Hepatocyte (in vitro differentiated cells): Measurements from ENCODE around the gene RIPK1. TPM values are rescaled to one million over a fixed set of nuclear protein-coding genes. Genes with fewer than 3 reads are reported as not detected.
"Not testable (repeated sequence)": the region's sequence is repeated elsewhere in the genome, so short reads cannot be mapped to it uniquely, and the experiment has no call there.

Experiments
- DNase-seq: peaks from one replicate; pipeline ENCODE4 v3.0.0-alpha.2; 2016; ENCODE audit warnings: low spot score
- H2AFZ ChIP-seq: fragments of 200-600 bp; sonication (generic); 2 replicates; pipeline ENCODE4 v1.6.0; 2016; ENCODE audit warnings: antibody characterized with exemption, mild to moderate bottlenecking
- H3K27ac ChIP-seq: fragments of 200-600 bp; sonication (generic); 2 replicates; pipeline ENCODE4 v1.5.1; 2016; ENCODE audit warnings: mild to moderate bottlenecking
- H3K27me3 ChIP-seq: fragments of 200-600 bp; sonication (generic); 2 replicates; pipeline ENCODE4 v1.6.1; 2016
- H3K36me3 ChIP-seq: fragments of 200-600 bp; sonication (generic); replicated peaks from 2 replicates; pipeline ENCODE4 v1.5.1; 2016; ENCODE audit warnings: low read depth; ENCODE audit not compliant: insufficient read depth
- H3K4me1 ChIP-seq: fragments of 200-600 bp; sonication (generic); 2 replicates; pipeline ENCODE4 v1.5.1; 2016; ENCODE audit warnings: mild to moderate bottlenecking, moderate library complexity; ENCODE audit not compliant: insufficient read depth
- H3K4me2 ChIP-seq: fragments of 200-600 bp; sonication (generic); 2 replicates; pipeline ENCODE4 v1.6.0; 2016
- H3K4me3 ChIP-seq: fragments of 200-600 bp; sonication (generic); 2 replicates; pipeline ENCODE4 v1.5.1; 2016; ENCODE audit warnings: mild to moderate bottlenecking
- H3K79me2 ChIP-seq: fragments of 200-600 bp; sonication (generic); 2 replicates; pipeline ENCODE4 v1.6.0; 2017; ENCODE audit warnings: mild to moderate bottlenecking
- H3K9me2 ChIP-seq: fragments of 200-600 bp; sonication (generic); replicated peaks from 2 replicates; pipeline ENCODE4 v1.6.0; 2017; ENCODE audit warnings: mild to moderate bottlenecking; ENCODE audit not compliant: insufficient read depth
- H3K9me3 ChIP-seq: fragments of 200-600 bp; sonication (generic); 2 replicates; pipeline ENCODE4 v1.5.1; 2016; ENCODE audit warnings: low read depth, mild to moderate bottlenecking
- H4K20me1 ChIP-seq: fragments of 200-600 bp; sonication (generic); 2 replicates; pipeline ENCODE4 v1.6.0; 2016; ENCODE audit warnings: mild to moderate bottlenecking; ENCODE audit not compliant: insufficient read depth, poor library complexity, severe bottlenecking
- CTCF ChIP-seq: fragments of 200-600 bp; sonication (generic); IDR thresholded peaks from 2 replicates; pipeline ENCODE4 v1.5.1; 2016; ENCODE audit warnings: antibody characterized with exemption, mild to moderate bottlenecking; ENCODE audit not compliant: poor library complexity
- EZH2 ChIP-seq: fragments of 200-600 bp; sonication (generic); IDR thresholded peaks from 2 replicates; pipeline ENCODE4 v1.6.1; 2016; ENCODE audit warnings: antibody characterized with exemption, mild to moderate bottlenecking, borderline replicate concordance
- EZH2phosphoT487 ChIP-seq: fragments of 200-600 bp; sonication (generic); IDR thresholded peaks from one replicate; pipeline ENCODE4 v1.6.1; 2018; ENCODE audit warnings: antibody characterized with exemption, mild to moderate bottlenecking, low read depth, moderate library complexity; ENCODE audit not compliant: unreplicated experiment, severe bottlenecking
- WGBS: methylation state at CpG from one replicate; pipeline ENCODE4 v1.1.6; 2016; ENCODE audit warnings: low lambda C conversion rate; ENCODE audit errors: missing lambda C conversion rate; 5-methylcytosine and 5-hydroxymethylcytosine counted together
- polyA plus RNA-seq: library from polyadenylated mRNA; unstranded; fragments of >200 nt; fragmentation: Nextera tagmentation; extraction: Ambion mirVana; gene quantifications from 2 replicates; pipeline ENCODE4 v1.2.1, GENCODE V29; 2016
- total RNA-seq: library from RNA; depleted of rRNA; stranded (reverse); fragments of >200 nt; gene quantifications from 2 replicates; pipeline ENCODE4 v1.2.3, GENCODE V29; 2014

RIPK1 gene
- total and polyA plus RNA-seq, 2 experiments from 2014 or later = 14.6 to 16.2 TPM

- Histone ChIP-seq H3K27ac (no peak overlapping the region), H3K27me3 (peaks cover 6% of the 10 kb centered on the region), H3K4me2 (no peak overlapping the region), H3K9me2 (no peaks in the 10 kb centered on the region), H3K4me1 (no peaks in the 10 kb centered on the region), H3K79me2 (no peaks in the 10 kb centered on the region), H3K9me3 (no peaks in the 10 kb centered on the region), H4K20me1 (no peaks in the 10 kb centered on the region), H2AFZ (no peak overlapping the region), H3K36me3 (no peaks in the 10 kb centered on the region), H3K4me3 (no peak overlapping the region)
- no peak for DNase-seq
- WGBS = 88% methylated on average over 2 of the region's 2 CpGs
- no peak for TF ChIP-seq EZH2phosphoT487
Measured at GRCh38 chr6:3058957-3059356, 9.3 kb upstream of the RIPK1 start.

DNA sequence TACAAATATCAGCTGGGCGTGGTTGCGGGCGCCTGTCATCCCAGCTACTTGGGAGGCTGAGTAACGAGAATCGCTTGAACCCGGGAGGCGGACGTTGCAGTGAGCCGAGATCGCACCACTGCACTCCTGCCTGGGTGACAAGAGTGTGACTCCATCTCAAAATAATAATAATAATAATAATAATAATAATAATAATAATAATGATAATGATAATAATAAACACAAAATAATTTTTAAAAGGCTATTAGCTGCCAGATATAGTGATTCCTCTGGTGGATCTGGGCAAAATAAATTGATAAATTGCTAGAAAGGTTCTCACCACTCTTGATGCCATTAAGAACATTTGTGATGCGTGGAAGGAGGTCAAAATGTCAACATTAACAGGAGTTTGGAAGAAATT lies 8.2 kb upstream of the RIPK1 start:
- H3K27me3 ChIP-seq, H3K4me2 ChIP-seq, H2AFZ ChIP-seq, H3K4me3 ChIP-seq, H3K9me3 ChIP-seq, H3K36me3 ChIP-seq, H4K20me1 ChIP-seq, DNase-seq, H3K79me2 ChIP-seq, H3K4me1 ChIP-seq, H3K27ac ChIP-seq, H3K9me2 ChIP-seq: not testable (repeated sequence)
- WGBS = 95% methylated on average over 11 of the region's 11 CpGs

DNA sequence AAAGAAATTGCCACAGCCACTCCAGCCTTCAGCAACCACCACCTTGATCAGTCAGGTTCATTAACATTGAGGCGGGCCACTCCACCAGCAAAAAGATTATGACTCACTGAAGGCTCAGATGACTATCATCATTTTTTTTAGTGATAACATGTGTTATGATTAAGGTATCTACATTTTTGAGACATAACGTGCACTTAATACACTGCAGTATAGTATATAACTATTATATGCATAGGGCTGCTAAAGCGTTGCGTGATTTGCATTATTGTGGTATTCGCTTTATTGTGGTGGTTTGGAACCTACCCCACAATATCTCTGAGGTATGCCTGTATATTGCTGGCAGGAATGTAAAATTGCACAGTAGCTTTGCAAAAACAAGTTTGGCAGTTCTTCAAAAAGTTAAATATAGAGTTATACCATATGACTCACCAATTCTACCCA lies 6.8 kb upstream of the RIPK1 start:
- Histone ChIP-seq H3K27ac (no peak overlapping the region), H3K4me2 (no peak overlapping the region), H3K9me3 (no peaks in the 10 kb centered on the region), H4K20me1 (no peaks in the 10 kb centered on the region), H3K27me3 (peaks cover 6% of the 10 kb centered on the region), H3K36me3 (no peaks in the 10 kb centered on the region), H3K4me3 (no peak overlapping the region), H3K4me1 (no peaks in the 10 kb centered on the region), H2AFZ (no peak overlapping the region), H3K9me2 (no peaks in the 10 kb centered on the region), H3K79me2 (peaks cover 11% of the 10 kb centered on the region)
- TF ChIP-seq CTCF = no peak
- no peak for TF ChIP-seq EZH2phosphoT487
- TF ChIP-seq EZH2 = no peak
- WGBS = 81% methylated on average over 5 of the region's 5 CpGs
- DNase-seq = no peak

GRCh38 chr6:3063340-3063732 lies 5.0 kb upstream of the RIPK1 start:
- H3K4me1 ChIP-seq, H3K4me3 ChIP-seq, DNase-seq, H3K9me3 ChIP-seq, H2AFZ ChIP-seq, H3K36me3 ChIP-seq, H3K9me2 ChIP-seq, H4K20me1 ChIP-seq, H3K27me3 ChIP-seq: not testable (repeated sequence)
- WGBS = 26% methylated on average over 16 of the region's 19 CpGs
- peak overlapping the region; percentile 62 for H3K27ac ChIP-seq
- H3K4me2 ChIP-seq = peak overlapping the region; percentile 87
- peaks cover 24% of the 10 kb centered on the region for H3K79me2 ChIP-seq

DNA sequence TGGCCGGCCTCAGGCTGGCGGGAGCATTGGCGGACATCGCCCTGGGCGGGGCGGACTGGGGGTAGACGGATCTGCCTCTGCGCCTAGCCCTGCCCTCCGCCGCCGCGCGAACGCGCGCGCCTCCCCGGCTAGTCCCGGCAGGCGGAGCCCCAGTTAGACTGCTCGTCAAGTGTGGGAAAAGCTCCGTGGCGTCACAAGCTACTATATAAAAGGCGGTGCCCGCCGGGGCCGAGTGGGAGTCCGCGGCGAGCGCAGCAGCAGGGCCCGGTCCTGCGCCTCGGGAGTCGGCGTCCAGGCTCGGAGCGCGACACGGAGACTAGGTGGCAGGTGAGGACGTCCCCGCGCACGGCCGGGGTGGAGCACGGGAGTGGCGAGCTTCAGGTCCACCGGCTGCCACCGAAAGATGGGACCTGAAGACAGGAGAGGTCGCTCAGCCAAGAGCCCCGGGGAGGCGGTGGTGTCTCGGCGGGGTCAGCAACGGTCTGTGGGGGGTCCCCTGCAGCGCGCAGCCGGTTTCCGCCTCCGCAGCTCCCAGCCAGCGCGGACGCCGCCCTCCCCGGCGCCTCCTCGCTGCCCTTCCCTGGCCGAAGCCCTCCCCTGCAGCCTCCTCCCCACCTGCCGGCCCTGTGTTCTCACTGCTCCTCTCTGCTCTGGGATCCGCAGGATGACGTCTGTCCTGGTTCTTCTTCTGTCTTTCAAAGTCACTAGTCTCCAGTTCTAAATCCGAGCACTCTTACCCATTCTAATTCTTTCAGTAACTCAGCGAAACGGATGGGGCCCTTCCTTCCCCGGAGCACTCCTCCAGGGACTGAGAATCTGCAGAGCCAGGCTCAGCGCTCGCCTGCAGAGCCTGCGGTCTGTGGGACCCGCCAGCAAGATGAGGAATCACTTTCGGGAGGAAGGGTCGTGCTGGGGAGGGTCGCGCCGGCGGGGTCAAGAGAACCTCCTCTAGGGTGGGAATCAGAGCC lies 4.3 kb upstream of the RIPK1 start:
- peak; percentile 96 for DNase-seq
- no peak for TF ChIP-seq EZH2phosphoT487
- no peak for TF ChIP-seq EZH2
- peak; percentile 3 for TF ChIP-seq CTCF
- Histone ChIP-seq H3K79me2 (peaks cover 25% of the 10 kb centered on the region), H3K4me2 (peak overlapping the region; percentile 87), H3K4me3 (peak overlapping the region; percentile 76), H3K4me1 (no peaks in the 10 kb centered on the region), H4K20me1 (no peaks in the 10 kb centered on the region), H3K27ac (peak overlapping the region; percentile 90), H2AFZ (peak overlapping the region; percentile 64), H3K36me3 (no peaks in the 10 kb centered on the region), H3K27me3 (no peaks in the 10 kb centered on the region), H3K9me2 (no peaks in the 10 kb centered on the region), H3K9me3 (no peaks in the 10 kb centered on the region)
- WGBS = 6% methylated on average over 39 of the region's 85 CpGs
